Esophagus muscularis mucosa (tissue), 4 donors: ENCODE results near the gene SPEG. TPM values are rescaled to one million over a fixed set of nuclear protein-coding genes. Genes with fewer than 3 reads are reported as not detected.

Experiments
- DNase-seq: peaks from one replicate; pipeline ENCODE4 v3.0.0-alpha.2; 2017; ENCODE audit errors: extremely low spot score
- H3K27ac ChIP-seq, 4 donors: fragments of 200-600 bp; sonication (generic); replicated peaks in 1 of 4; 1 replicate in 3 of 4; 2 replicates in 1 of 4; pipeline ENCODE4 v1.5.1; 2016 to 2019; ENCODE audit warnings: mild to moderate bottlenecking in 1 of 4
- H3K27me3 ChIP-seq, 4 donors: fragments of 200-600 bp; sonication (generic); one replicate each; pipeline versions ENCODE4 v1.5.1 to v1.6.0; 2016 to 2019
- H3K36me3 ChIP-seq, 4 donors: fragments of 200-600 bp; sonication (generic); one replicate each; pipeline ENCODE4 v1.5.1; 2016 to 2019
- H3K4me1 ChIP-seq, 4 donors: fragments of 200-600 bp; sonication (generic); one replicate each; pipeline ENCODE4 v1.5.1; 2016 to 2019
- H3K4me3 ChIP-seq, 4 donors: fragments of 200-600 bp; sonication (generic); 1 replicate in 2 of 4; 2 replicates in 2 of 4; pipeline ENCODE4 v1.5.1; 2016 to 2019; ENCODE audit warnings: mild to moderate bottlenecking in 4 of 4, moderate library complexity in 1 of 4
- H3K9me3 ChIP-seq, 4 donors: fragments of 200-600 bp; sonication (generic); 1 replicate in 3 of 4; 2 replicates in 1 of 4; pipeline ENCODE4 v1.5.1; 2016 to 2019
- CTCF ChIP-seq, 3 experiments: fragments of 200-600 bp in 2 of 3; fragments of 450-650 bp in 1 of 3; sonication (generic) in 2 of 3; IDR thresholded peaks; one replicate each; pipeline ENCODE4 v1.5.1; 2017 to 2019; ENCODE audit warnings: antibody characterized with exemption in 3 of 3, mild to moderate bottlenecking in 2 of 3, moderate library complexity in 1 of 3
- EP300 ChIP-seq: sonication (generic); formaldehyde crosslinking; IDR thresholded peaks from one replicate; pipeline ENCODE4 v1.6.1; 2017; ENCODE audit warnings: antibody characterized with exemption
- POLR2A ChIP-seq: fragments of 450-650 bp; IDR thresholded peaks from one replicate; pipeline ENCODE4 v1.6.1; 2017; ENCODE audit warnings: antibody characterized with exemption, moderate library complexity, mild to moderate bottlenecking, low read depth
- POLR2AphosphoS5 ChIP-seq, 2 donors: sonication (generic); formaldehyde crosslinking; IDR thresholded peaks; one replicate each; pipeline ENCODE4 v1.6.1; 2017; ENCODE audit warnings: antibody characterized with exemption in 2 of 2
- WGBS: methylation state at CpG from one replicate; pipeline ENCODE4 v1.1.5; 2018; 5-methylcytosine and 5-hydroxymethylcytosine counted together
- intact Hi-C: fragments of 100-400 bp; cut with DNase I; formaldehyde crosslinking; loops from one replicate; pipeline ENCODE4 v1.15.1; 2023
- total RNA-seq, 4 donors: library from RNA; depleted of rRNA; stranded (reverse); fragments of >200 nt; gene quantifications; one replicate each; pipeline versions ENCODE4 v1.1.0 to v1.2.1, GENCODE V29; 2016

Gene SPEG
- total RNA-seq, 4 donors from 2014 or later = 115 to 251 (median 180) TPM

GRCh38 chr2:219446689-219447088 lies 12.0 kb downstream of the SPEG start:
- Histone ChIP-seq H3K27ac (peak overlapping the region; percentile 94 to 99 (median 96)), H3K9me3 (no peaks in the 10 kb centered on the region), H3K4me1 (peaks cover 29 to 100% (median 99%) of the 10 kb centered on the region in 4 donors), H3K36me3 (peaks cover 0 to 9% (median 7%) of the 10 kb centered on the region in 4 donors), H3K4me3 (peak overlapping the region in 1 of 4 donors; percentile 78), H3K27me3 (peaks cover 0 to 55% (median 0%) of the 10 kb centered on the region in 4 donors)
- DNase-seq = no peak
- no peak for TF ChIP-seq CTCF (IDR thresholded peaks at IDR 0.05)
- TF ChIP-seq EP300 = no peak
- TF ChIP-seq POLR2AphosphoS5 (IDR thresholded peaks at IDR 0.05) = no peak
- intact Hi-C loops = loop anchor here (5.0 kb wide), 1 partner anchor 39 kb away; no protein-coding TSS in a partner anchor
- 86% methylated on average over 1 of the region's 1 CpG for WGBS

- Histone ChIP-seq H3K36me3 (peaks cover 0 to 9% (median 7%) of the 10 kb centered on the region in 4 donors), H3K27me3 (peaks cover 0 to 49% (median 0%) of the 10 kb centered on the region in 4 donors), H3K4me1 (peaks cover 29 to 100% (median 100%) of the 10 kb centered on the region in 4 donors), H3K27ac (peak overlapping the region; percentile 94 to 99 (median 96)), H3K4me3 (peak overlapping the region; percentile 38 to 51 (median 44)), H3K9me3 (no peaks in the 10 kb centered on the region)
- intact Hi-C loops = loop anchor here (5.0 kb wide), 1 partner anchor 40 kb away; no protein-coding TSS in a partner anchor
- WGBS = 59% methylated on average over 19 of the region's 23 CpGs
- no peak for DNase-seq
- no peak for TF ChIP-seq CTCF (IDR thresholded peaks at IDR 0.05)
- no peak for TF ChIP-seq POLR2A
- no peak for TF ChIP-seq EP300
- TF ChIP-seq POLR2AphosphoS5 (IDR thresholded peaks at IDR 0.05) = peak in 1 of 2 donors; percentile 66
Observed at GRCh38 chr2:219447242-219448098, 12.8 kb downstream of the SPEG start.

GRCh38 chr2:219448099-219448775 lies 13.6 kb downstream of the SPEG start:
- peaks cover 32 to 100% (median 100%) of the 10 kb centered on the region in 4 donors for H3K4me1 ChIP-seq
- TF ChIP-seq EP300 (no peak), POLR2A (no peak), CTCF (IDR thresholded peaks at IDR 0.05) (no peak), POLR2AphosphoS5 (IDR thresholded peaks at IDR 0.05) (no peak)
- peaks cover 0 to 9% (median 7%) of the 10 kb centered on the region in 4 donors for H3K36me3 ChIP-seq
- H3K27ac ChIP-seq = peak overlapping the region; percentile 94 to 99 (median 96)
- intact Hi-C loops = loop anchor here (5.0 kb wide), 1 partner anchor 41 kb away; no protein-coding TSS in a partner anchor
- H3K4me3 ChIP-seq = peak overlapping the region; percentile 38 to 51 (median 44)
- no peaks in the 10 kb centered on the region for H3K9me3 ChIP-seq
- peaks cover 0 to 42% (median 0%) of the 10 kb centered on the region in 4 donors for H3K27me3 ChIP-seq
- no peak for DNase-seq
- WGBS = 59% methylated on average over 27 of the region's 88 CpGs

- intact Hi-C loops = loop anchor here (5.0 kb wide), 1 partner anchor 42 kb away; no protein-coding TSS in a partner anchor
- no peak for DNase-seq
- peaks cover 34 to 100% (median 100%) of the 10 kb centered on the region in 4 donors for H3K4me1 ChIP-seq
- TF ChIP-seq POLR2AphosphoS5 (IDR thresholded peaks at IDR 0.05) (peak; percentile 40 to 65), CTCF (IDR thresholded peaks at IDR 0.05) (peak in 2 of 3 experiments; percentile 12 to 20), EP300 (no peak)
- peaks cover 0 to 36% (median 0%) of the 10 kb centered on the region in 4 donors for H3K27me3 ChIP-seq
- H3K4me3 ChIP-seq = peak overlapping the region; percentile 38 to 51 (median 44)
- H3K36me3 ChIP-seq = peaks cover 0 to 9% (median 7%) of the 10 kb centered on the region in 4 donors
- WGBS = 31% methylated on average over 15 of the region's 51 CpGs
- no peaks in the 10 kb centered on the region for H3K9me3 ChIP-seq
- peak overlapping the region; percentile 94 to 99 (median 96) for H3K27ac ChIP-seq
Observed at GRCh38 chr2:219448776-219449341, 14.2 kb downstream of the SPEG start.
